Measurements from ENCODE around the gene DTX3. TPM values are rescaled to one million over a fixed set of nuclear protein-coding genes. Genes with fewer than 3 reads are reported as not detected.
"Not testable (repeated sequence)": the region's sequence is repeated elsewhere in the genome, so short reads cannot be mapped to it uniquely, and the experiment has no call there.

The DTX3 gene
- total RNA-seq (2014; rRNA removed; shearing (Covaris generic)) = 12.3 and 12.7 TPM in 2 replicates

GRCh38 chr12:57604454-57604991, at the start of gene DTX3:
Gene DTX3, plus strand, starts transcription at chr12:57604824. Its CDS starts 1,694 bp downstream, at chr12:57606518.
- peak; percentile 53 for DNase-seq (ENCODE audit: low read depth)

- no peak for DNase-seq (ENCODE audit: low read depth)
Measured at GRCh38 chr12:57554897-57555296, 49.7 kb upstream of the DTX3 start.

DNA sequence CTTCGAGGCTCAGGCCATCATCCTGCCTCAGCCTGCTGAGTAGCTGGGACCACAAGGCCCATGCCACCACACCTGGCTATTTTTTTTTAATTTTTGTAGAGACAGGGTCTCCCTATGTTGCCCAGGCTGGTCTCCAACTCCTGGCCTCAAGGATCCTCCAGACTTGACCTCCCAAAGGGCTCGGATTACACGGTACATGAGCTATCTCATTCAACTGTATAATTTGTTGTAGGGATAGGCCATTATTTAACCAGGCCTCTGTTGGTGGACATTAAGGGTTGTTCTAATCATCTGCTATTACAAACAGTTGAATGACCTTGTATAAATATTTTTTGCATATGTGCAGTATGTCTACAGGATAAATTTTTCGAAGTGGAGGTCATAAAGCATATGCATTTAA, 45.8 kb upstream of the DTX3 start:
- DNase-seq (ENCODE audit: low read depth) = no peak

GRCh38 chr12:57560516-57560915, 44.1 kb upstream of the DTX3 start:
- no peak for DNase-seq (ENCODE audit: low read depth)

- peak; percentile 27 for DNase-seq (ENCODE audit: low read depth)
Measured at GRCh38 chr12:57561117-57561516, 43.5 kb upstream of the DTX3 start.

GRCh38 chr12:57563358-57563757, 41.3 kb upstream of the DTX3 start:
- no peak for DNase-seq (ENCODE audit: low read depth)

GRCh38 chr12:57564178-57564740, 40.4 kb upstream of the DTX3 start:
- DNase-seq (ENCODE audit: low read depth) = no peak

- no peak for DNase-seq (ENCODE audit: low read depth)
Measured at GRCh38 chr12:57568838-57569237, 35.8 kb upstream of the DTX3 start.

DNA sequence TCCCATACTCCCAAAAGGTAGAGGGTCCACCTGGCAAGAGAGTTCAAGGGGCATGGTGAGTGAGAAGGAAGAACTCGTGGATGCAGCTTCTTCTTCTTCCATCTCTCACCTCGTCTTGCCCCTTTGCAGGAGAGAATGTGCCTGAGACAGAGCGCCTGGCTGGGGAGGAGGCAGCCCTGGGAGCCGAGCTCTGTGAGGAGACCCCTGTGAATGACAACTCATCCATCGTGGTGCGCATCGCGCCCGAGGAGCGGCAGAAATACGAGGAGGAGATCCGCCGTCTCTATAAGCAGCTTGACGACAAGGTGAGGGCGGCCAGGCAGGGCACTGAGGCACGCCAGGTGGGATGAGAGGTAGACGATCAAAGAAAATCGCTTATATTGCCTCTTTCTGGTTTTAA, 34.8 kb upstream of the DTX3 start:
- DNase-seq (ENCODE audit: low read depth) = no peak

- not testable (repeated sequence) for DNase-seq (ENCODE audit: low read depth)
Measured at GRCh38 chr12:57570438-57570837, 34.2 kb upstream of the DTX3 start.

GRCh38 chr12:57571926-57572762, 32.5 kb upstream of the DTX3 start:
- no peak for DNase-seq (ENCODE audit: low read depth)

GRCh38 chr12:57574795-57575194, 29.8 kb upstream of the DTX3 start:
- no peak for DNase-seq (ENCODE audit: low read depth)

GRCh38 chr12:57575771-57576612, 28.6 kb upstream of the DTX3 start:
- no peak for DNase-seq (ENCODE audit: low read depth)

- peak; percentile 32 for DNase-seq (ENCODE audit: low read depth)
Measured at GRCh38 chr12:57576613-57577160, 27.9 kb upstream of the DTX3 start.

GRCh38 chr12:57577981-57578758, 26.5 kb upstream of the DTX3 start:
- DNase-seq (ENCODE audit: low read depth) = no peak

DNA sequence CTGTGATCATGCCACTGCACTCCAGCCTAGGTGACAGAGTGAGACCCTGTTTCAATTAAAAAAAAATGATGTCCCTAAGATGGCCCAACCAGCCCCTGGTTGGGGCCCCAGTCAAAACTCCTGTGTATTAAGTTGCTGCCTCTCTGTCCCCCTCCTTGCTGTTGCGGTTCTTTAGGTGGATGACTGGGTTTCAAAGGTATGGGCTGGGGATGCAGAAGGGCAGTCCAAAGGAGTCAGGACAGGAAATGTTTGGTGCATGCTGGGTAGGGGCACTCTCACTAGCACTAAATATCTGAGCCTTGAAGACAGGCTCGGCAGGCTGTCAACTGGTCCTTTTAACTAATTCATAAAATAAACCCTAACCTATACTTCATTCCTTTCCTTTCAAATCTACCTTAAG, 25.6 kb upstream of the DTX3 start:
- DNase-seq (ENCODE audit: low read depth) = peak; percentile 25

DNA sequence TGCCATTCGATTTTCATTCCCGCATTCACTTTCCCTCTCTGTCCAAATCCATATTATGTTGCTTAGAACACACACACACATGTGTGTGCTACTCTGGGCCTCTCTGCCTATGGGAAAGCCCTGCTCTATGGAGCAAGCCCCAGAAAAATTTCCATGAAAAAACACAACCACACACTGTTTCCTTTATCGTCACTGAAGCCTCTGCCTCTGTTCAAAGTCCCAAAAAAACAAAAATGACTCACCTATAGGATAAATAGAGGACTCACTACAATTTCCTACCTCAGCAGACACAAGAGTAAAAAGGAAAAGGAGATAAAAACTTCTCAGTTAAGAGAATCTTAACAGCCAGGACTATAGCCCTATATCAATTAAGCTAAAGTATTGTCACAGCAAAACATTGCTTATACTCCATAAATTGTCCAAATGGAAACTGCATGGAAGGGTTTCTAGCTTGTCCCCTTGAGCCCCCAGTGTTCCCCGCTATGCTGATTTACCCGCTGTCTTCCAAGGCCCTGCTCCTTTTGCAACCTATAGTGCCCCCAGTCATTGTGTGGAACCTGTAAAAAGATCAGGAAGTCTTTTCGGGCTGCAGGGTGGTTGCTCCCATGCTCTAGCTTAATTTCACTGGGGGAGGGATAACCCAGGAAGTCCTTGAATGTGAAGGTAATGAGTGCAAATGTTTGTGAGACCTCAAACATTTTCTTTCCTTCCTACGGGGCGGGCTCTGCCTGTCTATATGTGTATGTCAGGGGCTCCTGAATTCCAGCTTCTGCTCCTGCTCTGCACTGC, 24.8 kb upstream of the DTX3 start:
- DNase-seq (ENCODE audit: low read depth) = peak; percentile 17

GRCh38 chr12:57580466-57580795, 24.2 kb upstream of the DTX3 start:
- DNase-seq (ENCODE audit: low read depth) = no peak

GRCh38 chr12:57581802-57582201, 22.8 kb upstream of the DTX3 start:
- DNase-seq (ENCODE audit: low read depth) = no peak

DNA sequence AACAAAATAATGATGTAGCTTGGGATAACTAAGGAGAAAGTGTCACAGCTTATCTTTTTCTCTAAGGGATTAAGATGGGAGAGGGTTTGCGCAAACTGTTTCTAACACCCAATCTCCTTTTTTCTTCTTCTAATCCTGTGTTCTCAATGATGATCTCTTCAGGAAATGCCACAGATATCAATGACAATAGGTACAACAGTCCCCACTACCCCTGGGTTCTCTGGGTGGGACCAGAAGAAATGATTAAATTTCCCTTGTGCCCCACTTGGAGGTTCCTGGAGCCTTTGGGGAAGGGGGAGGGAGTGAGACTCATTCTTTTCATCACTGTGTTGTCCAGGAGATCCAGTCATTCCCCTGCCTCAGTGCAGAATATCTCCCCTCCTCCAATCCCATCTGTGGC, 22.2 kb upstream of the DTX3 start:
- DNase-seq (ENCODE audit: low read depth) = no peak
